Adrenal gland (tissue), 12 donors: ENCODE measurements around the gene BRME1. TPM values are rescaled to one million over a fixed set of nuclear protein-coding genes. Genes with fewer than 3 reads are reported as not detected.

ENCODE experiments used
- DNase-seq, 7 donors: peaks; one replicate each; pipeline ENCODE4 v3.0.0-alpha.2; 2019 to 2020
- H3K27ac ChIP-seq, 5 donors: fragments of 200-600 bp; sonication (generic) in 4 of 5; 1 replicate in 3 of 5; 2 replicates in 2 of 5; pipeline versions ENCODE4 v1.5.1 to v1.8.0; 2016 to 2020; ENCODE audit warnings: mild to moderate bottlenecking in 1 of 5
- H3K27me3 ChIP-seq: fragments of 200-600 bp; 2 replicates; pipeline ENCODE4 v1.8.0; 2021
- H3K36me3 ChIP-seq, 2 donors: fragments of 200-600 bp; replicated peaks in 1 of 2; 1 replicate in 1 of 2; 2 replicates in 1 of 2; pipeline versions ENCODE4 v1.5.1 to v1.8.0; 2018 to 2022
- H3K4me1 ChIP-seq, 2 donors: fragments of 200-600 bp; replicated peaks in 1 of 2; 1 replicate in 1 of 2; 2 replicates in 1 of 2; pipeline versions ENCODE4 v1.5.1 to v1.8.0; 2018 to 2021
- H3K4me3 ChIP-seq, 4 donors: fragments of 200-600 bp; sonication (generic) in 3 of 4; one replicate each; pipeline ENCODE4 v1.5.1; 2016 to 2018
- H3K9me3 ChIP-seq, 3 donors: fragments of 200-600 bp; sonication (generic) in 1 of 3; replicated peaks in 1 of 3; 1 replicate in 2 of 3; 2 replicates in 1 of 3; pipeline versions ENCODE4 v1.5.1 to v1.8.0; 2016 to 2021
- CTCF ChIP-seq, 6 experiments: fragments of 450-650 bp in 4 of 6; fragments of 200-600 bp in 2 of 6; sonication (generic) in 1 of 6; IDR thresholded peaks; 1 replicate in 5 of 6; 2 replicates in 1 of 6; pipeline versions ENCODE4 v1.5.1 to v1.8.0; 2016 to 2021; ENCODE audit warnings: antibody characterized with exemption in 6 of 6, mild to moderate bottlenecking in 2 of 6, moderate library complexity in 1 of 6
- POLR2A ChIP-seq, 2 donors: fragments of 450-650 bp; IDR thresholded peaks; one replicate each; pipeline ENCODE4 v1.6.1; 2017; ENCODE audit warnings: antibody characterized with exemption in 2 of 2, mild to moderate bottlenecking in 2 of 2, moderate library complexity in 1 of 2
- WGBS, 4 donors: extraction: QIAGEN DNeasy Blood & Tissue Kit in 2 of 4; methylation state at CpG; one replicate each; pipeline versions ENCODE4 v1.1.5 to v1.1.7; 2013 to 2017; 5-methylcytosine and 5-hydroxymethylcytosine counted together
- intact Hi-C, 2 donors: fragments of 100-400 bp; cut with DNase I; formaldehyde crosslinking; loops; one replicate each; pipeline versions ENCODE4 v1.14.1 to v1.15.0; 2022 to 2023
- polyA plus RNA-seq, 3 donors: library from polyadenylated mRNA; stranded (reverse); fragments of 200-250 nt in 2 of 3; fragments of 350-450 nt in 1 of 3; fragmentation: Illumina TruSeq in 1 of 3; extraction: RNeasy Lipid Tissue Mini Kit (QIAGEN cat#74804) in 1 of 3; gene quantifications; one replicate each; pipeline ENCODE4 v1.2.3, GENCODE V29; 2013 to 2014
- total RNA-seq, 9 donors: library from RNA; depleted of rRNA in 4 of 9; stranded (reverse); fragments of >200 nt in 4 of 9; fragments of 120-200 nt in 1 of 9; fragmentation: NEBNext Ultra II Directional in 1 of 9; extraction: Animal tissue kit (Norgen Biotek cat#: 25700) in 1 of 9; gene quantifications; one replicate each; pipeline versions ENCODE4 v1.1.0 to v1.2.4, GENCODE V29; 2013 to 2023
- donor health status: healthy with polysubstance abuse.
- donor health status: Bipolar disorder and iron deficiency.
- donor health status: DM: yes; HTN: yes; CAD: no.
- donor health status: DM: no; HTN: no; CAD: no.
- donor health status: DM: no; HTN: no; CAD: no.
- donor health status: DM: yes; HTN: yes; CAD: no.

The BRME1 gene
- total and polyA plus RNA-seq, 12 donors = 0.21 to 4.5 (median 1.4) TPM; not detected in 1

GRCh38 chr19:13914777-13915176, 8.9 kb upstream of the BRME1 start:
- 84 to 94% (median 92%) methylated on average over 3 of the region's 3 CpGs for WGBS, 4 donors
- no peaks in the 10 kb centered on the region for H3K4me1 ChIP-seq
- H3K27me3 ChIP-seq = no peaks in the 10 kb centered on the region
- no peak overlapping the region for H3K27ac ChIP-seq
- no peak overlapping the region for H3K4me3 ChIP-seq
- DNase-seq = no peak
- peaks cover 0 to 59% of the 10 kb centered on the region in 2 donors for H3K36me3 ChIP-seq
- H3K9me3 ChIP-seq = no peaks in the 10 kb centered on the region
- intact Hi-C loops = no loop called here
- TF ChIP-seq CTCF (IDR thresholded peaks at IDR 0.05) (no peak), POLR2A (IDR thresholded peaks at IDR 0.05) (no peak)

GRCh38 chr19:13913352-13913751, 7.4 kb upstream of the BRME1 start:
- Histone ChIP-seq H3K27ac (no peak overlapping the region), H3K4me1 (no peaks in the 10 kb centered on the region), H3K9me3 (no peaks in the 10 kb centered on the region), H3K36me3 (peaks cover 0 to 50% of the 10 kb centered on the region in 2 donors), H3K4me3 (no peak overlapping the region), H3K27me3 (no peaks in the 10 kb centered on the region)
- intact Hi-C loops = no loop called here
- no peak for DNase-seq
- WGBS, 4 donors = 86 to 96% (median 93%) methylated on average over 11 to 17 of the region's 17 CpGs
- no peak for TF ChIP-seq POLR2A (IDR thresholded peaks at IDR 0.05)
- TF ChIP-seq CTCF (IDR thresholded peaks at IDR 0.05) = no peak

GRCh38 chr19:13909430-13909829, 3.5 kb upstream of the BRME1 start:
- H3K27ac ChIP-seq = no peak overlapping the region
- WGBS, 4 donors = 80 to 100% (median 97%) methylated on average over 1 to 2 of the region's 2 CpGs
- TF ChIP-seq CTCF (IDR thresholded peaks at IDR 0.05) (no peak), POLR2A (IDR thresholded peaks at IDR 0.05) (no peak)
- no peak for DNase-seq
- peaks cover 0 to 29% of the 10 kb centered on the region in 2 donors for H3K36me3 ChIP-seq
- H3K27me3 ChIP-seq = no peaks in the 10 kb centered on the region
- no peak overlapping the region for H3K4me3 ChIP-seq
- H3K9me3 ChIP-seq = no peaks in the 10 kb centered on the region
- peaks cover 10 to 17% of the 10 kb centered on the region in 2 donors for H3K4me1 ChIP-seq
- intact Hi-C loops = no loop called here

- WGBS, 4 donors = 90 to 93% (median 93%) methylated on average over 8 of the region's 8 CpGs
Observed at GRCh38 chr19:13908674-13909073, 2.8 kb upstream of the BRME1 start.

More at GRCh38 chr19:13908674-13909073, 2.8 kb upstream of the BRME1 start:
- no peak for DNase-seq
- H3K4me3 ChIP-seq = no peak overlapping the region
- TF ChIP-seq CTCF (IDR thresholded peaks at IDR 0.05) (no peak), POLR2A (IDR thresholded peaks at IDR 0.05) (no peak)
- no peaks in the 10 kb centered on the region for H3K27me3 ChIP-seq
- intact Hi-C loops = no loop called here
- peaks cover 10 to 17% of the 10 kb centered on the region in 2 donors for H3K4me1 ChIP-seq
- no peaks in the 10 kb centered on the region for H3K9me3 ChIP-seq
- peaks cover 0 to 21% of the 10 kb centered on the region in 2 donors for H3K36me3 ChIP-seq
- no peak overlapping the region for H3K27ac ChIP-seq
